ENCODE results near the gene TXNL4A.

GRCh38 chr18:79973517-79973916 is 14.8 kb downstream of the TXNL4A start:
- no peak for TF ChIP-seq CTCF (IDR thresholded peaks at IDR 0.05)
- TF ChIP-seq POLR2A (IDR thresholded peaks at IDR 0.05): no peak
